AG04449 (cell line): ENCODE results near the gene PSMD5.

Experiments
- CTCF ChIA-PET: fragments of 350-600 bp; formaldehyde crosslinking; extraction: SDS; loops from one replicate; lab custom pipeline; 2021; ENCODE audit warnings: antibody characterized with exemption; lab: Yijun Ruan, JAX
- POLR2A ChIA-PET: fragments of 400-600, 350-600 bp; formaldehyde crosslinking; extraction: SDS; loops from one replicate; lab custom pipeline; 2020; ENCODE audit warnings: antibody characterized with exemption, inconsistent platforms; lab: Yijun Ruan, JAX
- DNase-seq: peaks from one replicate; pipeline ENCODE4 v3.0.0-alpha.2; 2010; ENCODE audit warnings: low read depth, low spot score
- H3K4me3 ChIP-seq: 2 replicates; pipeline ENCODE4 v1.5.1; 2011; ENCODE audit warnings: low read depth, mild to moderate bottlenecking, control low read depth, low read length
- TF ChIP-seq, protein P1 (sequence below): IDR thresholded peaks from one replicate; pipeline ENCODE4 v1.5.1; 2011; ENCODE audit warnings: mild to moderate bottlenecking, moderate library complexity, low read length, control low read depth, inconsistent platforms; ENCODE audit not compliant: insufficient read depth; ENCODE audit errors: missing control alignments

PSMD5 gene

GRCh38 chr9:120882935-120883607 is 40.3 kb upstream of the PSMD5 start:
- no peak overlapping the region for H3K4me3 ChIP-seq
- CTCF ChIA-PET = interaction anchor here (1.0 to 2.3 kb wide), 2 partner anchors 9 to 53 kb away, joined by 3 to 7 read pairs; no protein-coding TSS in a partner anchor
- TF ChIP-seq, protein P1, sequence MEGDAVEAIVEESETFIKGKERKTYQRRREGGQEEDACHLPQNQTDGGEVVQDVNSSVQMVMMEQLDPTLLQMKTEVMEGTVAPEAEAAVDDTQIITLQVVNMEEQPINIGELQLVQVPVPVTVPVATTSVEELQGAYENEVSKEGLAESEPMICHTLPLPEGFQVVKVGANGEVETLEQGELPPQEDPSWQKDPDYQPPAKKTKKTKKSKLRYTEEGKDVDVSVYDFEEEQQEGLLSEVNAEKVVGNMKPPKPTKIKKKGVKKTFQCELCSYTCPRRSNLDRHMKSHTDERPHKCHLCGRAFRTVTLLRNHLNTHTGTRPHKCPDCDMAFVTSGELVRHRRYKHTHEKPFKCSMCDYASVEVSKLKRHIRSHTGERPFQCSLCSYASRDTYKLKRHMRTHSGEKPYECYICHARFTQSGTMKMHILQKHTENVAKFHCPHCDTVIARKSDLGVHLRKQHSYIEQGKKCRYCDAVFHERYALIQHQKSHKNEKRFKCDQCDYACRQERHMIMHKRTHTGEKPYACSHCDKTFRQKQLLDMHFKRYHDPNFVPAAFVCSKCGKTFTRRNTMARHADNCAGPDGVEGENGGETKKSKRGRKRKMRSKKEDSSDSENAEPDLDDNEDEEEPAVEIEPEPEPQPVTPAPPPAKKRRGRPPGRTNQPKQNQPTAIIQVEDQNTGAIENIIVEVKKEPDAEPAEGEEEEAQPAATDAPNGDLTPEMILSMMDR = no peak
- DNase-seq = no peak
- POLR2A ChIA-PET = no interaction called here

DNA sequence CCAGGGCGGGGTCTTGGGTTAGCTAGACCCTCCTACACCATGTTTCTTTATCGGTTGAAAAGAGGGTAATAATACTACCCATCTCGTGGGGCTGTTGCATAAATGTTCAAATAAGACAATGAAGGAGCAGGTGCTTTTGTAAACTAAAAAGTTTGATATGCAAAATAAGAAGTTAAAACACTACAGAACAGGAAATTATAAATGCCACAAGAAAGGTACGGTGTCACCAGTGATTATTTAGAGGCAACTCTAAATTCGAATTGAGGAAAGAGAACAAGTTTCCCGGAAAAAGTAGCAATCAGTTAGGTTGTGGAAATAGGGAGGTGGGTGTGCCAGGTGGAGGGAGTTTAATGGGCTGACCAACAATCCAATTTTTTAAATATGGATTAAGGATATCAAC is 36.7 kb upstream of the PSMD5 start:
- ChIA-PET POLR2A (no interaction called here), CTCF (interaction anchor here (1.7 kb wide), 1 partner anchor 9 kb away, joined by 6 read pairs; no protein-coding TSS in a partner anchor)
- DNase-seq = no peak
- H3K4me3 ChIP-seq = no peak overlapping the region
- TF ChIP-seq, protein P1 = no peak

GRCh38 chr9:120878188-120879130 is 35.7 kb upstream of the PSMD5 start:
- ChIA-PET CTCF (interaction anchor here (1.2 kb wide), 1 partner anchor 9 kb away, joined by 3 read pairs; no protein-coding TSS in a partner anchor), POLR2A (interaction anchor here (0.9 kb wide), 1 partner anchor 10 kb away, joined by 3 read pairs; no protein-coding TSS in a partner anchor)
- H3K4me3 ChIP-seq = no peak overlapping the region; the same call in 1 of the 2 replicates
- DNase-seq = no peak
- TF ChIP-seq, protein P1 = no peak

DNA sequence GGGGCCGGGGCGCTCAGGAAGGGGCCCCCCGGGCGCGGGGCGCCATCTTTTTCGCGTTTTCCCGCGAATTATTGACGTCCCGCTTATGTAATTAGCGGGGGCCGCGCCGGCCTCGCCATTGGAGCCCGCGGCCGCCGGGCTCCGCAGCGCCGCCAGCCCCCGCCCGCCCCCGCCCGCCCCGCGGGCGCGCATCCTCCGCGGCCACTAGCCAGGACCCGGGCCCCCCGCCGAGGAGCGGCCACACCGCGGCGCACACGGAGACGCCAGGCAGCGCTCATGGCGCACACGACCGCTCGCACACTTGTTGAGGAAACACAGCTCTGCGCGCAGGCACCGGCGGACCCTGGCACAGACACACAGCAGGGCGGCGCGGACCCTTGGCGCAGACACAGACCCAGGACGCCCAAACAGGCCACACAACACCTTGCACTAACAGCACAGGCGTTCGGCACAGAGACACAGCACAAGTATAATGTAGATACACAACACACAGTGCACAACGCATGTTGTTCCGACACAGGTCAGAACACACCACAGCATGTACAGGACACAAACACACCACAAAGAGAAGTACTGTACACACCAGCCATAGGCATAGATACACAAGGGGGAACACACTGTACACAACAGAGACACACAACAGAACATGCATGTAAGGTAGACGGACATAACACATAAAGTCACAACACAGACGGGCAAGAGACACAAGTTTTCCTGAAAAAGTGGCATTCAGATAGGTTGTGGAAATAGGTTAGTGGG is 34.7 kb upstream of the PSMD5 start:
- ChIA-PET POLR2A (interaction anchor here (0.5 to 0.9 kb wide), 2 partner anchors 9 to 43 kb away, joined by 3 read pairs; no protein-coding TSS in a partner anchor), CTCF (interaction anchor here (1.2 kb wide), 1 partner anchor 8 kb away, joined by 3 read pairs; no protein-coding TSS in a partner anchor)
- TF ChIP-seq, protein P1 = peak; percentile 16
- H3K4me3 ChIP-seq = peak overlapping the region; percentile 67
- DNase-seq = no peak

DNA sequence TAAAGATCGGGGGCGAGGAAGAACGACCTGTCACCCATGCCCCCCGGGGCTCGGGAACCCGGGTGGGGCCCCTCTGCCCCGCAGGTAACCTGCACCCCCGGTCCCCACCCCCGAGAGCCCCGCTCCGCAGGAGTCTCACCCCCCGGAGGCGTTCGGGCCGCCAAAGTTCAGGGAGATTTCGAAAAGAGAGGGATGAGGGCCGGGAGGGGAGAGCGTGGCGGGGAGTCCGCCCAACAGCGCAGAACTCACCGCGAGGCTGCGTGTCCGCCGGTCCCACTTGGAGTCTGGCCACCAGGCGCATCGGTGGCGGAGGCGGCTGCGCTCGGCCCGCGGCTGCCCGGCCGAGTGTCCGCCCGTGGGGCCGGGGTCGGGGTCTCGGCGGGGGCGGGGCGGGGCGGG is 34.1 kb upstream of the PSMD5 start, which contains the start of gene PHF19:
Gene PHF19 (minus strand): TSS at position 347 of the 399 bp plus-strand sequence. CDS start 2,447 bp downstream, outside the sequence.
- no peak for DNase-seq
- H3K4me3 ChIP-seq = peak within 1 kb of the TSS; percentile 67
- CTCF ChIA-PET = interaction anchor here (1.2 kb wide), 1 partner anchor 7 kb away, joined by 3 read pairs; no protein-coding TSS in a partner anchor
- POLR2A ChIA-PET = interaction anchor here (0.5 to 0.6 kb wide), 2 partner anchors 43 to 85 kb away, joined by 3 read pairs; no protein-coding TSS in a partner anchor
- TF ChIP-seq, protein P1 = no peak
